ENCODE measurements around the gene PADI4. TPM values are rescaled to one million over a fixed set of nuclear protein-coding genes. Genes with fewer than 3 reads are reported as not detected.

PADI4 gene
- 0.49 and 2.3 TPM in 2 replicates for total RNA-seq (2014; rRNA removed; shearing (Covaris generic))

- peak; percentile 42 for DNase-seq (ENCODE audit: low read depth)
These were observed at the start of gene PADI4 for GRCh38 chr1:17307946-17308345. PADI4 (plus strand) TSS chr1:17308197; CDS start chr1:17308223, 26 bp downstream.

GRCh38 chr1:17258758-17259130 is 49.3 kb upstream of the PADI4 start:
- DNase-seq (ENCODE audit: low read depth): no peak

GRCh38 chr1:17259233-17259873 is 48.6 kb upstream of the PADI4 start:
- DNase-seq (ENCODE audit: low read depth): peak; percentile 88

- DNase-seq (ENCODE audit: low read depth): no peak
These were observed 47.7 kb upstream of the PADI4 start for GRCh38 chr1:17260264-17260663.

GRCh38 chr1:17260738-17261137 is 47.3 kb upstream of the PADI4 start:
- DNase-seq (ENCODE audit: low read depth): no peak

GRCh38 chr1:17263936-17264335 is 44.1 kb upstream of the PADI4 start:
- DNase-seq (ENCODE audit: low read depth): no peak

GRCh38 chr1:17264470-17264869 is 43.5 kb upstream of the PADI4 start:
- DNase-seq (ENCODE audit: low read depth): no peak

GRCh38 chr1:17265162-17265561 is 42.8 kb upstream of the PADI4 start:
- DNase-seq (ENCODE audit: low read depth): peak; percentile 67

- DNase-seq (ENCODE audit: low read depth): no peak
These were observed 42.0 kb upstream of the PADI4 start for GRCh38 chr1:17265950-17266349.

- no peak for DNase-seq (ENCODE audit: low read depth)
These were observed 36.9 kb upstream of the PADI4 start for GRCh38 chr1:17270891-17271765.

GRCh38 chr1:17272066-17272465 is 35.9 kb upstream of the PADI4 start:
- DNase-seq (ENCODE audit: low read depth): no peak

- no peak for DNase-seq (ENCODE audit: low read depth)
These were observed 35.4 kb upstream of the PADI4 start for GRCh38 chr1:17272646-17273045.

GRCh38 chr1:17273096-17273495 is 34.9 kb upstream of the PADI4 start:
- no peak for DNase-seq (ENCODE audit: low read depth)

- DNase-seq (ENCODE audit: low read depth): peak; percentile 77
These were observed 33.5 kb upstream of the PADI4 start for GRCh38 chr1:17274186-17275170.

GRCh38 chr1:17276568-17276967 is 31.4 kb upstream of the PADI4 start:
- peak; percentile 98 for DNase-seq (ENCODE audit: low read depth)

GRCh38 chr1:17277511-17278159 is 30.4 kb upstream of the PADI4 start:
- no peak for DNase-seq (ENCODE audit: low read depth)

- DNase-seq (ENCODE audit: low read depth): peak; percentile 45
These were observed 28.8 kb upstream of the PADI4 start for GRCh38 chr1:17278996-17279830.

- DNase-seq (ENCODE audit: low read depth): no peak
These were observed 27.6 kb upstream of the PADI4 start for GRCh38 chr1:17280436-17280835.

GRCh38 chr1:17280894-17281293 is 27.1 kb upstream of the PADI4 start:
- DNase-seq (ENCODE audit: low read depth): no peak

- DNase-seq (ENCODE audit: low read depth): no peak
These were observed 26.2 kb upstream of the PADI4 start for GRCh38 chr1:17281775-17282181.

Data from M059J (cell line).